ENCODE measurements around the gene RNASEL. TPM values are rescaled to one million over a fixed set of nuclear protein-coding genes. Genes with fewer than 3 reads are reported as not detected.

RNASEL gene
- total RNA-seq, 1 experiment from 2014 or later, result 7.0 TPM

DNA sequence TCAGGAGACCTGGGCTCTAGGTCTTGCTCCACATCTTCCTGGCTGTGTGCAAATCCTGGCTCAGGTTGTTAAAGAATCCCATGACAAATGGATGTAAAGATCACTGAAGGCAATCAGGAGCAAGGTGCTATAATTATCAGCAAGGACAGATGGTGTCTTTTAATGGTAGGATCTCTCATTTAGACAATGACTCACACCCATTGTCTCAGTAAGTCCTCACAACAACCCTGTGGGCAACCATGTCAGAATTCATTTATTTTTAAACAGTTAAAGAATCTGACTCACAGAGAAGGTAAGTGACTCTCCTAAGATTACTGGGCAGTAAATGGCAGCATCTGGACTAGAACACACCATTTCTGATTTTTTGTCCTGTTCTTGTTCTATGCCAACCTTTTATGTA lies 32.8 kb downstream of the RNASEL start:
- Mint-ChIP-seq H3K4me1 (ENCODE audit: low read depth, unreplicated experiment) (no peaks in the 10 kb centered on the region), H3K36me3 (ENCODE audit: insufficient read depth, unreplicated experiment) (no peaks in the 10 kb centered on the region), H3K27me3 (ENCODE audit: unreplicated experiment) (peaks cover 36% of the 10 kb centered on the region), H3K9me3 (ENCODE audit: low read depth, unreplicated experiment) (peaks cover 4% of the 10 kb centered on the region), H3K4me3 (ENCODE audit: low read depth, unreplicated experiment) (no peak overlapping the region), H3K27ac (ENCODE audit: unreplicated experiment) (no peak overlapping the region)
- intact Hi-C loops (cut with micrococcal nuclease; ENCODE audit: unreplicated experiment), result no loop called here
- no peak for DNase-seq
- no peak for TF ChIP-seq CTCF (IDR thresholded peaks at IDR 0.05; ENCODE audit: unreplicated experiment)
- CTCF ChIA-PET, result no interaction called here
- no TSS peak for BruUV-seq (replicated peaks)

DNA sequence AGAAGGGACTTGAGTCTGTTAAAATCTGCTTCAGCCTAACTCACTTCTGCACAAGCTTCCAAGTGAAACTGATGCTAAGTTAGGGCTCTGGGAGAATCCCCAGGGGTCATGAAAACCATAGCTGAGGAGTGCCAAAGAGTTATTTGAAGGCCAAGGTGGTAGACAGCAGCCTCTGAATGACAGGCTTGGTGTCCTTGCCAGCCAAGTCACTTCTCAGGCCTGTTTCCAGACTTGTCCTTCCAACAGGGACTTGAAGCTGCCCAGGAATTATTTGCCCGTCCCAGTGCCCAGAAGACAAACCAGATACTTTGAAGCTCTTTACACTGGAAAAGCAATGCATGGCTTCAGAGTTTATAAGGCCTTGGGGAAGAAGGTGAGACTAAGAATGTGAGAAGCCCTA lies 33.6 kb downstream of the RNASEL start:
- TF ChIP-seq CTCF (IDR thresholded peaks at IDR 0.05; ENCODE audit: unreplicated experiment), result no peak
- intact Hi-C loops (cut with micrococcal nuclease; ENCODE audit: unreplicated experiment), result no loop called here
- no peak for DNase-seq
- Mint-ChIP-seq H3K4me1 (ENCODE audit: low read depth, unreplicated experiment) (no peaks in the 10 kb centered on the region), H3K4me3 (ENCODE audit: low read depth, unreplicated experiment) (no peak overlapping the region), H3K9me3 (ENCODE audit: low read depth, unreplicated experiment) (peaks cover 4% of the 10 kb centered on the region), H3K27me3 (ENCODE audit: unreplicated experiment) (peaks cover 36% of the 10 kb centered on the region), H3K36me3 (ENCODE audit: insufficient read depth, unreplicated experiment) (no peaks in the 10 kb centered on the region), H3K27ac (ENCODE audit: unreplicated experiment) (no peak overlapping the region)
- BruUV-seq (replicated peaks), result no TSS peak
- CTCF ChIA-PET, result no interaction called here

DNA sequence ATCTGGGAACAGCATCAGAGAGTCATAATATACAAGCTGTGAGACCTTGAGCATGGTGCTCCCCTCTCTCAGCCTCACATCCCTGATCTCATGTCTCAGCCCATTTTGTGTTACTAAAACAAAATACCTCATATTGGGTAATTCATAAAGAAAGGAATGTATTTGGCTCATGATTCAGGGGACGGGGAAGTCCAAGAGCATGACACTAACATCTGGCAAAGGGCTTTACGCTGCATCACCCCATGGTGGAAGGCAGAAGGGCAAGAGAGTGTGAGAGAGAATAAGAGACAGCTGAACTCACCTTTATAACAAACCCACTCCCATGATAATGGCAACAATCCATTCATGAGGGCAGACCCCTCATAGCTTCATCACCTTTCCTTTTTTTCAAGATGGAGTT lies 36.5 kb downstream of the RNASEL start:
- no peaks in the 10 kb centered on the region for H3K36me3 Mint-ChIP-seq (ENCODE audit: insufficient read depth, unreplicated experiment)
- H3K27me3 Mint-ChIP-seq (ENCODE audit: unreplicated experiment), result peaks cover 31% of the 10 kb centered on the region
- no peak overlapping the region for H3K4me3 Mint-ChIP-seq (ENCODE audit: low read depth, unreplicated experiment)
- H3K27ac Mint-ChIP-seq (ENCODE audit: unreplicated experiment), result no peak overlapping the region
- no peak for TF ChIP-seq CTCF (IDR thresholded peaks at IDR 0.05; ENCODE audit: unreplicated experiment)
- intact Hi-C loops (cut with micrococcal nuclease; ENCODE audit: unreplicated experiment), result no loop called here
- CTCF ChIA-PET, result no interaction called here
- no peaks in the 10 kb centered on the region for H3K4me1 Mint-ChIP-seq (ENCODE audit: low read depth, unreplicated experiment)
- H3K9me3 Mint-ChIP-seq (ENCODE audit: low read depth, unreplicated experiment), result peaks cover 4% of the 10 kb centered on the region
- BruUV-seq (replicated peaks), result no TSS peak
- DNase-seq, result no peak

DNA sequence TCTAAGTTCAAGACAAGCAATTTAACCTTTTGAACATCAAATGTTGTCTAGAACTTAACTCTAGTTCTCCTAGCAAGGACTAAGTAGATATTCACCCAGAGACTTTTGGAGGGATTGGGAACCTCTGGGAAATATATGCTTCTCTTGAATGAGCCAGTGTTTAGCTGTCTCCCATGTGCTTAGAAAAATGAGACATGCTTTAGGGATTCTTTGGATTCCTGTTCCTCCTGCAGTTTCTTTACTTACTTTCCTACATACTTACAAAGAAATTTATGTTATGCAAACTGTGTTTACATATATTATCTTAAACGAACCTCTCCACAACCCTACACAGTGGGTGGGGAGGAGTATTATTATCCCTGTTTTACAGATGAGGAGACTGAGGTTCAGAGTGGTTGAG lies 39.2 kb downstream of the RNASEL start:
- CTCF ChIA-PET, result no interaction called here
- TF ChIP-seq CTCF (IDR thresholded peaks at IDR 0.05; ENCODE audit: unreplicated experiment), result no peak
- no TSS peak for BruUV-seq (replicated peaks)
- Mint-ChIP-seq H3K27me3 (ENCODE audit: unreplicated experiment) (peaks cover 52% of the 10 kb centered on the region), H3K36me3 (ENCODE audit: insufficient read depth, unreplicated experiment) (no peaks in the 10 kb centered on the region), H3K27ac (ENCODE audit: unreplicated experiment) (no peak overlapping the region), H3K4me3 (ENCODE audit: low read depth, unreplicated experiment) (no peak overlapping the region), H3K9me3 (ENCODE audit: low read depth, unreplicated experiment) (peaks cover 4% of the 10 kb centered on the region), H3K4me1 (ENCODE audit: low read depth, unreplicated experiment) (no peaks in the 10 kb centered on the region)
- no peak for DNase-seq
- intact Hi-C loops (cut with micrococcal nuclease; ENCODE audit: unreplicated experiment), result no loop called here

DNA sequence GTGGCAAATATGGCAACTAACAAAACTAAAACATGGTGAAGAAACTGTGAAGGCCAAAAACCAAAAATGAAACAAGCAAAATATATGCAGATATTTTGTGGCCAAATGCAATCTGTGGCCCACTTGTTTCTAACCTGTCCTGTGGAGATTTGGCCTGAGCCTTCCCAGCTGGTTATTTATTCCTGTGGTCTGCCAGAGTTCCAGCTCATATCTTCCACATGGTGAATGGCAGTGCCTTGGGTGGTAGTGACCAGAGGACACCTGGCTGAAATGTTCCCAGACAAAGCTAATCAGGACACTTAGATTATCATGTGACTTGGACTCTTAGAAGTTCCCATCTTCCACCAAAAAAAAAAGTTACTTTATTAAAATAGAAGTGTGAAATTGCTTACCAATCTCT lies 39.7 kb downstream of the RNASEL start:
- H3K4me3 Mint-ChIP-seq (ENCODE audit: low read depth, unreplicated experiment), result no peak overlapping the region
- no TSS peak for BruUV-seq (replicated peaks)
- H3K9me3 Mint-ChIP-seq (ENCODE audit: low read depth, unreplicated experiment), result peaks cover 4% of the 10 kb centered on the region
- H3K27me3 Mint-ChIP-seq (ENCODE audit: unreplicated experiment), result peaks cover 57% of the 10 kb centered on the region
- no peak overlapping the region for H3K27ac Mint-ChIP-seq (ENCODE audit: unreplicated experiment)
- no peaks in the 10 kb centered on the region for H3K4me1 Mint-ChIP-seq (ENCODE audit: low read depth, unreplicated experiment)
- TF ChIP-seq CTCF (IDR thresholded peaks at IDR 0.05; ENCODE audit: unreplicated experiment), result no peak
- CTCF ChIA-PET, result no interaction called here
- intact Hi-C loops (cut with micrococcal nuclease; ENCODE audit: unreplicated experiment), result no loop called here
- DNase-seq, result no peak
- no peaks in the 10 kb centered on the region for H3K36me3 Mint-ChIP-seq (ENCODE audit: insufficient read depth, unreplicated experiment)
